Measurements from ENCODE around the gene CASZ1. TPM values are rescaled to one million over a fixed set of nuclear protein-coding genes. Genes with fewer than 3 reads are reported as not detected.

The CASZ1 gene
- total RNA-seq, 1 donor: 0.09 TPM

DNA sequence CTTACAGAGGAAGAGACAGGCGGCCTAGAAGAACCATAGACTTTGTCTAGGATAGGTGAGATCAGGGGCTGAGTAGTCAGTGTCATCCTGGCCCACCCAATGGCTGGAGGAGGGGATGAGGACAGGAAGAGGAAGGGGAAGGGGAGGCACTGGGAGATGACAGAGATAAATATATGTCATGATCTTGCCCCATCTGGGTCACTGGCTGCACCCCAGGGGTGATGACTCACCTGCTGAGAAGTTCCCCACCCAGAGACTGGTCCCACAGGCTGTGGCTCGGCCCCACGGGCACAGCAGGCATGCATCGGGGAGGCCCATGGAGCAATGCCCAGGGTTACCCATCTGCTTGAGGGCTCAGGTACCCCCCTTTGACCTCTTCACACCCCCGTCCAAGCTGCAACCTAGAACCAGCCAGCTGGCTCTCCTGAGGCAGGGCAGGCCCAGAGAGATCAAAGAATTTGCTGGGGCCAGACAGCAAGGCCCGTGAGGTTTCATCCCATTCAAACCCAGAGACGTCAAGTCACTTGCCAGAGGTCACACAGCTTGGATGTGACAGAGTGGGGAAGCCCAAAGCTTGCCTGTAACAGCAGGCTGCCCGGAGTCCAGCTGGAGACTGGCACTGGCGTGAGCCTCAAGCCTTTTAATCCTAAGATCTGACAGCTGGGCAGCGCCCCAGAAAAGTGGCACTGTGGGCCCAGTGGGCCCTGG, 34.7 kb upstream of the CASZ1 start:
- TF ChIP-seq, protein P1, sequence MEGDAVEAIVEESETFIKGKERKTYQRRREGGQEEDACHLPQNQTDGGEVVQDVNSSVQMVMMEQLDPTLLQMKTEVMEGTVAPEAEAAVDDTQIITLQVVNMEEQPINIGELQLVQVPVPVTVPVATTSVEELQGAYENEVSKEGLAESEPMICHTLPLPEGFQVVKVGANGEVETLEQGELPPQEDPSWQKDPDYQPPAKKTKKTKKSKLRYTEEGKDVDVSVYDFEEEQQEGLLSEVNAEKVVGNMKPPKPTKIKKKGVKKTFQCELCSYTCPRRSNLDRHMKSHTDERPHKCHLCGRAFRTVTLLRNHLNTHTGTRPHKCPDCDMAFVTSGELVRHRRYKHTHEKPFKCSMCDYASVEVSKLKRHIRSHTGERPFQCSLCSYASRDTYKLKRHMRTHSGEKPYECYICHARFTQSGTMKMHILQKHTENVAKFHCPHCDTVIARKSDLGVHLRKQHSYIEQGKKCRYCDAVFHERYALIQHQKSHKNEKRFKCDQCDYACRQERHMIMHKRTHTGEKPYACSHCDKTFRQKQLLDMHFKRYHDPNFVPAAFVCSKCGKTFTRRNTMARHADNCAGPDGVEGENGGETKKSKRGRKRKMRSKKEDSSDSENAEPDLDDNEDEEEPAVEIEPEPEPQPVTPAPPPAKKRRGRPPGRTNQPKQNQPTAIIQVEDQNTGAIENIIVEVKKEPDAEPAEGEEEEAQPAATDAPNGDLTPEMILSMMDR (IDR thresholded peaks at IDR 0.05; ENCODE audit: insufficient read depth, low read length): no peak
- no peak overlapping the region for H3K4me3 ChIP-seq (ENCODE audit: low read depth, low read length)
- no peak for DNase-seq (ENCODE audit: low read depth)

DNA sequence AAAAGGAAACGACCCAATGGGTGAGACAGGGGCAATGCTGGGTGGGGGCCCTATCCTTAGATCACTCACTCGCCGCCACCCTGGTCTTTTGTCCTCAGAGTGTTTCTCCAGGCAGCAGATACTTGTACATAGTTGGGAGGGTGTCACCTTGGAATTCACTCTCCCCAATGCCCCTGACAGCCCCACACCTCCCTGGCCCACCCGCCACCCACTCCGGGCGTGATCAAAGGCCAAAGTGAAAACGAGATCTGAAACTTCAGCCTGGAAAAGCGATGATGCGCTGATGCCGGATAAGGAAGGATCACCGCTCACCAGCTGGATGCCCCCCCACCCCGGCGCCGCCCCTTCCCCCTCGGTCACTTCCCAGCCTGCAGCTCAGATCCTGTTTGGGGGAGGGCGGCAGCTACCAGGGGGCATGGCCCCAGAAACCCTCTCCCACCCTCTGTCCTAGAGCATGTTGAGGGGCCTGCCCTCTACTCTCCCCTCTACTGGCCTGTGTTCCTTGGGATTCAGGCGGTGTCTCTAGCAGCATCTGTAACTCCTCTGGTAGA, 33.6 kb upstream of the CASZ1 start:
- TF ChIP-seq, protein P1 (IDR thresholded peaks at IDR 0.05; ENCODE audit: insufficient read depth, low read length): no peak
- no peak overlapping the region for H3K4me3 ChIP-seq (ENCODE audit: low read depth, low read length)
- no peak for DNase-seq (ENCODE audit: low read depth)

DNA sequence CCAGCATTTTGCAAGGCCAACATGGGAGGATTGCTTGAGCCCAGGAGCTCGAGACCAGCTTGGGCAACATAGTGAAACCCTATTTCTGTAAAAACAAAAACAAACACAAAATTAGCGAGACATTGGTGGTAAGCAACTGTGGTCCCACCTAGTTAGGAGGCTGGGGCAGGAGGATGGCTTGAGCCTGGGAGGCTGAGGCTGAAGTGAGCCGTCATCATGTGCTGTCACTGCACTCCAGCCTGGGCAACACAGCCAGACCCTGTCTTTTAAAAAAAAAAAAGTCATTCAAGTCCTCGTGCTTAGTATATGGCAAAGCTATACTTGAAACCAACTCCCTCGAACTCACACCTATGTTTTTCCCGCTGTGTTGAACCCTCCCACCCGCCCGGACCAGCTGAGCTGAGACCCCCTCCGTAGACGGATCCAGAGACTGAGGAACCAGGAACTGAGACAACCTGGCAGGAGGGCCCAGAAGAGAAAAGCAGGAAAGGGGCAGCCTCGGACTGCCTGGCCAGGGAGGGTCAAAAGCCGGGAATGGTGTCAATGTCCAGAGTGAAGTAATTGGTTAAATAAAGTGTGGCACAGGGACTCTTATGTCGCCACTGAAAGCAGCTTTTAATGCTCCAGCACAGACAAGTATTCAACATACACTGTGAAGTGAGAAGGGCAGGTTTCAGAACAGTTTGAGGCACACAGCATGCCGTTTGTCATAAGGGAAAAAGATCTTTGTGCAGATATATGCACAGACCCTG, 32.8 kb upstream of the CASZ1 start:
- TF ChIP-seq, protein P1 (IDR thresholded peaks at IDR 0.05; ENCODE audit: insufficient read depth, low read length): no peak
- no peak overlapping the region for H3K4me3 ChIP-seq (ENCODE audit: low read depth, low read length)
- DNase-seq (ENCODE audit: low read depth): no peak

DNA sequence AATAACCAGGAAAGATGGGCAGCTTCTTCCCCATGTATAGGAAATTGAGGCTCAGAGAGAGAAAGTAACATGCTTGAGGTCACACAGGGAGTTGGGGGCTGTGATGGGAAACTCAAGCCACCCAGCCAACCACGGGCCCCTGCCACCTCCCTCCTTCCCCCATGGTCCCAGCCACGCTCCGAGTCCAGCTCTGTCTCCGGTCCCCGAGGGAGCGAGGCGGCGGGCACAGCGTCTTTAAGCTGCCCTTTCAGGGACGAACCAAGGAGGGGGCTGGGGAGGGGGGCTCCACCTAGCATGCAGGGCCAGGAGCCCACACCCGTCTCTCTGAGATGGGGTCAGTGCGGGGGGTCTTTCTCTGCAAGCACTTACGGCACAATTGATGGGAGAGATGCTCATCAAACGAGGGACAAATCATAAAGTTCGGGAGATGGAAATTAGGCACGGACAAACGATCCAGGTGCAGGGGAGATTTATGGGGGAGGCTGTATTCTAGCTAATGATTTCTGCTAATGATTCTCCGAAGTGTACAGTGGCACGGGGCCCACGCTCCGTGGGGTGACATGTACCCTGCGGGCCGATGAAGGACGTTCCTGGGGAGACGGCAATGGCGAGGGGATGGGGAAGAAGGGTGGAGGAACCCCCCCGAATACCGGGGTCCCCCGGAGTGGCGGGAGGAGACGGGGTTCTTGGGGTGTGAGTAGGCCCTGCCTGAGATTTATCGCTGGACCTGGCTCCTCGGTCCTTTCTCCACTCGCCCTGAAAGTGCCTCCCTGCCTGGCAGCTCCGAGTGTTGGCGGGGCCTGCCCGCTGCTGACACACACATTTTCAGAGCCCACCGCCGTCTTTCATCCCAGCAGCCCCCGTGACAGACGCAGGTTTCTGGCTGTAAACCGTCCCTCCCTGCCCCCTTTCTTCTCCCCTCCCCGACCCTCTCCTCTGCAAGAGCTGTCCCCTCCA, 31.2 kb upstream of the CASZ1 start:
- TF ChIP-seq, protein P1 (IDR thresholded peaks at IDR 0.05; ENCODE audit: insufficient read depth, low read length): no peak

DNA sequence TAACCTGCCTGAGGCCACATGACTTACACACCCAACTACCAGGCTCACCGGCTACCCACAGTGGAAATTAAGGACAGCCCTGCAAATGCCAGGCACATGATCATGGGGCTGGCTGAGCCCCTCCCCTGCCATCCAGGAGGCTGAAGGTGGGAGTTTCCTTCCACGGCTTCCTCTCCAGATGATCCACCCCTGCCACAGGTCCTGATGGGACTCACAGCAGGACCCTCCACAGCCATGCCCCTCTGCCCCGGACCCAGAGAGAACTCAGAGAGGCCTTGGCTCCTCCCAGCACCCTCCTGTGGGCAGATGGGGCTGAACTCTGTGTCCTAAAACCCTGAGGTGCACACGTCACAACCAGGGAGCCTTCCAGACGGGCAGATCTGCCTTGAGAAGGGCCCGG, 29.1 kb upstream of the CASZ1 start:
- TF ChIP-seq, protein P1 (IDR thresholded peaks at IDR 0.05; ENCODE audit: insufficient read depth, low read length): no peak
- no peak for DNase-seq (ENCODE audit: low read depth)
- H3K4me3 ChIP-seq (ENCODE audit: low read depth, low read length): no peak overlapping the region

More for the DNA sequence above, 31.2 kb upstream of the CASZ1 start:
- DNase-seq (ENCODE audit: low read depth): no peak
- H3K4me3 ChIP-seq (ENCODE audit: low read depth, low read length): no peak overlapping the region

DNA sequence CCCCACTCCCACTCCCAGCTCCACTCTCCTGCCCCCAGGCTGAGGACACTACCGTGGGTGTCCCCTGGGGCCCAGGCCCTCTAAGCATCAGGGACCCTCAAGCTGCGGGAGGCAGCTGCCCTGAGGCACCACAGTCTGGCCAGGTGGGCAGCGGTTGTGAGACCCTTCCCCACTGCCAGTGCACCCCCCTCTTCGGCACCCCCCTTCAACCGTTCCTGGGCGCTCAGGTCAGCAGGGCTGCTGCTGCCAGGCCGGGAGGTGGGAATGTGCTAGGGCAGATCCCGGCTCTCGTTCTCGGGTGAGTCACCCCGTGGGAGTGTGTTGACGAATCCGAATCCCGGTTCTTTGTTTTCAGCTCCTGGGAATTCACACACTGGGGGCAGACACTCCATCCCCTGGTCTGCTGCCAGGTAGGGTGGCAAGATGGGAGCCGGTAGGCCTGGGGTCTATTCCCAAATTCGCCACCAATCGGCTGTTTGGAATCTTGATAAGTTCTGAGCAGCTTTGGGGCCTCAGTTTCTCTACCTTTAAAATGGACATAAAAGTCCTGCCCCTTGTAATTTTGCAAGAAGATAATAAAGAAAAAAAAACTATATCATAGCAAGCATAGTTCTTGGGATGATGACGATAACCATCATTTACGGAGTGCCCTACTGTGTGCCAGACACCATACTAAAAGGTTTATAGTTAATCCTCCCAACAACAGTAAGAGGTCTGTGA, 28.5 kb upstream of the CASZ1 start:
- H3K4me3 ChIP-seq (ENCODE audit: low read depth, low read length): no peak overlapping the region
- TF ChIP-seq, protein P1 (IDR thresholded peaks at IDR 0.05; ENCODE audit: insufficient read depth, low read length): no peak
- peak; percentile 51 for DNase-seq (ENCODE audit: low read depth)
